K562 (cell line): Measurements from ENCODE around the gene LMBR1L. TPM values are rescaled to one million over a fixed set of nuclear protein-coding genes. Genes with fewer than 3 reads are reported as not detected.

Experiments used
- FOXP1 ChIP-seq: sonication (generic); formaldehyde crosslinking; IDR thresholded peaks from 2 replicates; pipeline ENCODE4 v1.8.0; 2022; ENCODE audit warnings: mild to moderate bottlenecking, missing genetic modification reagents
- HDAC2 ChIP-seq: fragments of 450-650 bp; IDR thresholded peaks from 2 replicates; pipeline ENCODE4 v1.6.1; 2016; ENCODE audit warnings: mild to moderate bottlenecking
- KLF10 ChIP-seq: fragments of 250-450 bp; sonication (Bioruptor Pico); IDR thresholded peaks from 2 replicates; pipeline ENCODE4 v1.6.1; 2021; ENCODE audit warnings: matching md5 sums
- KLF6 ChIP-seq: fragments of 250-450 bp; sonication (Bioruptor Pico); IDR thresholded peaks from 2 replicates; pipeline ENCODE4 v1.4.0; 2020; ENCODE audit warnings: mild to moderate bottlenecking, moderate library complexity, borderline replicate concordance
- NCOA4 ChIP-seq: fragments of 450-650 bp; IDR thresholded peaks from 2 replicates; pipeline ENCODE4 v1.6.1; 2018; ENCODE audit warnings: mild to moderate bottlenecking; ENCODE audit not compliant: partially characterized antibody
- SETDB1 ChIP-seq: IDR thresholded peaks from one replicate; pipeline ENCODE4 v1.6.1; 2012; ENCODE audit warnings: low read length, control low read depth, inconsistent platforms
- SMARCB1 ChIP-seq: IDR thresholded peaks from 2 replicates; pipeline ENCODE4 v1.6.1; 2011; ENCODE audit warnings: improper control_type of control experiment, low read depth; ENCODE audit not compliant: insufficient read length
- TAF7 ChIP-seq: fragments of 450-650 bp; IDR thresholded peaks from 2 replicates; pipeline ENCODE4 v1.6.1; 2016; ENCODE audit warnings: missing genetic modification characterization, missing compliant biosample characterization
- ZNF146 ChIP-seq: IDR thresholded peaks from one replicate; pipeline ENCODE4 v1.6.1; 2018; ENCODE audit warnings: missing compliant biosample characterization; ENCODE audit not compliant: unreplicated experiment
- ZNF217 ChIP-seq: sonication (generic); formaldehyde crosslinking; IDR thresholded peaks from 2 replicates; pipeline ENCODE4 v1.8.0; 2022; ENCODE audit warnings: mild to moderate bottlenecking, missing genetic modification reagents
- ZNF444 ChIP-seq: fragments of 250-450 bp; sonication (Bioruptor Pico); IDR thresholded peaks from 2 replicates; pipeline ENCODE4 v1.4.0; 2020; ENCODE audit warnings: mild to moderate bottlenecking, moderate library complexity
- polyA plus RNA-seq, 8 experiments: library from polyadenylated mRNA; depleted of rRNA in 4 of 8; stranded (reverse) in 5 of 8; unstranded in 3 of 8; fragments of >200 nt; fragmentation: Nextera tagmentation in 2 of 8; fragmentation: Illumina TruSeq in 1 of 8; extraction: Ambion mirVana in 2 of 8; extraction: Trizol in 1 of 8; gene quantifications; 2 replicates each; pipeline versions ENCODE4 v1.2.1 to v1.2.3, GENCODE V29; 2011 to 2014; ENCODE audit warnings: inconsistent platforms in 1 of 8, missing spikeins in 1 of 8
- total RNA-seq, 7 experiments: library from RNA; depleted of rRNA in 6 of 7; stranded (reverse); fragments of >200 nt in 6 of 7; fragmentation: Illumina TruSeq in 2 of 7; extraction: Trizol in 2 of 7; gene quantifications; 2 replicates each; pipeline versions ENCODE4 v1.2.1 to v1.2.3, GENCODE V29; 2011 to 2021; ENCODE audit warnings: low replicate concordance in 1 of 7
- TF ChIP-seq, protein P1 (sequence below): fragments of 450-650 bp; IDR thresholded peaks from 2 replicates; pipeline ENCODE4 v1.7.1; 2018; ENCODE audit warnings: mild to moderate bottlenecking, low read depth; ENCODE audit not compliant: partially characterized antibody
- TF ChIP-seq, protein P2 (sequence below): fragments of 250-450 bp; sonication (Bioruptor Pico); IDR thresholded peaks from 2 replicates; pipeline ENCODE4 v1.5.0; 2020; ENCODE audit warnings: mild to moderate bottlenecking, borderline replicate concordance
- TF ChIP-seq, protein P3 (sequence below): fragments of 450-650 bp; formaldehyde crosslinking; IDR thresholded peaks from 2 replicates; pipeline ENCODE4 v1.4.0; 2020; ENCODE audit warnings: mild to moderate bottlenecking, moderate library complexity
- TF ChIP-seq, protein P4 (sequence below): sonication (generic); formaldehyde crosslinking; IDR thresholded peaks from 2 replicates; pipeline ENCODE4 v1.8.1; 2023; ENCODE audit warnings: mild to moderate bottlenecking, missing genetic modification reagents
- TF ChIP-seq, protein P5 (sequence below): sonication (generic); formaldehyde crosslinking; IDR thresholded peaks from 2 replicates; pipeline ENCODE4 v1.8.1; 2022; ENCODE audit warnings: missing genetic modification reagents

The LMBR1L gene
- total and polyA plus RNA-seq, 9 of the 15 experiments (the other 6 are each of a cell fraction or from before 2014, with no cell fraction given) = 2.5 to 57.0 (median 31.1) TPM

DNA sequence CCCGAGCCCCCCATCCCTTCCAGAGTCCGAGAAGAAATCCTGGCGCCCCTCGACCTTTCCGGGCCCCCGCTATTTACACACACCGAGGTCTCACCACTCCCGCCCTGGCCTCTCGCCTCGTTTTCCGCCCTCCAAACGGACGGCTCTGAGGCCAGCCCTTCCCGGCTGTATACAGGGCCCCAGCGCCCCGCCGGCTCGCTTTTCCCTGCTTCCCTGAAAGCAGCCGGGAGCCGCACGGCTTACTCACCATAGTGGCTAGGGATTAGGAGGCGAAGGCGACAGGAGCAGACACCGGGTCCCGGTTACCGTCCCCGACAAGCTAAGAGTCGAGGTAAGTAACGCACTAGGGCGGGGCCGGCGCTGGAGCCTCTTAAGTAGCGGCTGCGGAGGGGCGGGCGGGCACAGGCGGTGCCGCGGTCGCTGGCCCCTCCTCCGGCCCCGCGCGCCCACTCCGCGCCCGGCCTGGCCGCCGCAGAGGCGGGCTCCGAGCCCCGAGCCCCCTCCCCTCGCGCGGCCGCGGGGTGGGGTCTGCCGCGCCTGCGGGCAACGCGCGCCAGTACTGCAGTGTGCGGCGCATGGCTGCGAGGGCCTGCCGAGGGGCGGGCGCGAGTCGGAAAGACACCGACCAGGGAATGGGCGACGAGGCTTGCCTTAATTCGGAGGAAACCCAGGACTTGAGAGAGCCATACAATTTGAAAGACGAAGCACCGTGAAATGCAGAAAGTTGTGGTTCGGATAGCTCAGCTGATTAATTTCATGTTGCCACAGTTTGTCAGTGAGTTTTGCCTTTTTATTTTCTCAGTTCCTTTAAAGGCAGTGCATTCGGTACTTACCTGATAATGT lies 20.6 kb upstream of the LMBR1L start, which contains the start of gene TUBA1B (continued):
- TF ChIP-seq, protein P1, sequence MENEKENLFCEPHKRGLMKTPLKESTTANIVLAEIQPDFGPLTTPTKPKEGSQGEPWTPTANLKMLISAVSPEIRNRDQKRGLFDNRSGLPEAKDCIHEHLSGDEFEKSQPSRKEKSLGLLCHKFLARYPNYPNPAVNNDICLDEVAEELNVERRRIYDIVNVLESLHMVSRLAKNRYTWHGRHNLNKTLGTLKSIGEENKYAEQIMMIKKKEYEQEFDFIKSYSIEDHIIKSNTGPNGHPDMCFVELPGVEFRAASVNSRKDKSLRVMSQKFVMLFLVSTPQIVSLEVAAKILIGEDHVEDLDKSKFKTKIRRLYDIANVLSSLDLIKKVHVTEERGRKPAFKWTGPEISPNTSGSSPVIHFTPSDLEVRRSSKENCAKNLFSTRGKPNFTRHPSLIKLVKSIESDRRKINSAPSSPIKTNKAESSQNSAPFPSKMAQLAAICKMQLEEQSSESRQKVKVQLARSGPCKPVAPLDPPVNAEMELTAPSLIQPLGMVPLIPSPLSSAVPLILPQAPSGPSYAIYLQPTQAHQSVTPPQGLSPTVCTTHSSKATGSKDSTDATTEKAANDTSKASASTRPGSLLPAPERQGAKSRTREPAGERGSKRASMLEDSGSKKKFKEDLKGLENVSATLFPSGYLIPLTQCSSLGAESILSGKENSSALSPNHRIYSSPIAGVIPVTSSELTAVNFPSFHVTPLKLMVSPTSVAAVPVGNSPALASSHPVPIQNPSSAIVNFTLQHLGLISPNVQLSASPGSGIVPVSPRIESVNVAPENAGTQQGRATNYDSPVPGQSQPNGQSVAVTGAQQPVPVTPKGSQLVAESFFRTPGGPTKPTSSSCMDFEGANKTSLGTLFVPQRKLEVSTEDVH = peak; percentile 26
- TF ChIP-seq, protein P2, sequence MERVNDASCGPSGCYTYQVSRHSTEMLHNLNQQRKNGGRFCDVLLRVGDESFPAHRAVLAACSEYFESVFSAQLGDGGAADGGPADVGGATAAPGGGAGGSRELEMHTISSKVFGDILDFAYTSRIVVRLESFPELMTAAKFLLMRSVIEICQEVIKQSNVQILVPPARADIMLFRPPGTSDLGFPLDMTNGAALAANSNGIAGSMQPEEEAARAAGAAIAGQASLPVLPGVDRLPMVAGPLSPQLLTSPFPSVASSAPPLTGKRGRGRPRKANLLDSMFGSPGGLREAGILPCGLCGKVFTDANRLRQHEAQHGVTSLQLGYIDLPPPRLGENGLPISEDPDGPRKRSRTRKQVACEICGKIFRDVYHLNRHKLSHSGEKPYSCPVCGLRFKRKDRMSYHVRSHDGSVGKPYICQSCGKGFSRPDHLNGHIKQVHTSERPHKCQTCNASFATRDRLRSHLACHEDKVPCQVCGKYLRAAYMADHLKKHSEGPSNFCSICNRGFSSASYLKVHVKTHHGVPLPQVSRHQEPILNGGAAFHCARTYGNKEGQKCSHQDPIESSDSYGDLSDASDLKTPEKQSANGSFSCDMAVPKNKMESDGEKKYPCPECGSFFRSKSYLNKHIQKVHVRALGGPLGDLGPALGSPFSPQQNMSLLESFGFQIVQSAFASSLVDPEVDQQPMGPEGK = no peak
- TF ChIP-seq FOXP1 (no peak; the same call in 1 of the 2 replicates), ZNF444 (no peak), NCOA4 (no peak), KLF6 (CRISPR knock-in tag) (peak; percentile 49; the same call in 1 of the 2 replicates), ZNF146 (CRISPR knock-in tag) (no peak), SETDB1 (no peak), TAF7 (peak; percentile 91), ZNF217 (CRISPR knock-in tag) (no peak), KLF10 (CRISPR knock-in tag) (no peak), SMARCB1 (no peak), HDAC2 (no peak; the same call in 1 of the 2 replicates)
- TF ChIP-seq, protein P3, sequence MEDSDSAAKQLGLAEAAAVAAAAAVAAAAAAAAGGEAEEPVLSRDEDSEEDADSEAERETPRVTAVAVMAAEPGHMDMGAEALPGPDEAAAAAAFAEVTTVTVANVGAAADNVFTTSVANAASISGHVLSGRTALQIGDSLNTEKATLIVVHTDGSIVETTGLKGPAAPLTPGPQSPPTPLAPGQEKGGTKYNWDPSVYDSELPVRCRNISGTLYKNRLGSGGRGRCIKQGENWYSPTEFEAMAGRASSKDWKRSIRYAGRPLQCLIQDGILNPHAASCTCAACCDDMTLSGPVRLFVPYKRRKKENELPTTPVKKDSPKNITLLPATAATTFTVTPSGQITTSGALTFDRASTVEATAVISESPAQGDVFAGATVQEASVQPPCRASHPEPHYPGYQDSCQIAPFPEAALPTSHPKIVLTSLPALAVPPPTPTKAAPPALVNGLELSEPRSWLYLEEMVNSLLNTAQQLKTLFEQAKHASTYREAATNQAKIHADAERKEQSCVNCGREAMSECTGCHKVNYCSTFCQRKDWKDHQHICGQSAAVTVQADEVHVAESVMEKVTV (CRISPR knock-in tag) = no peak
- TF ChIP-seq, protein P4, sequence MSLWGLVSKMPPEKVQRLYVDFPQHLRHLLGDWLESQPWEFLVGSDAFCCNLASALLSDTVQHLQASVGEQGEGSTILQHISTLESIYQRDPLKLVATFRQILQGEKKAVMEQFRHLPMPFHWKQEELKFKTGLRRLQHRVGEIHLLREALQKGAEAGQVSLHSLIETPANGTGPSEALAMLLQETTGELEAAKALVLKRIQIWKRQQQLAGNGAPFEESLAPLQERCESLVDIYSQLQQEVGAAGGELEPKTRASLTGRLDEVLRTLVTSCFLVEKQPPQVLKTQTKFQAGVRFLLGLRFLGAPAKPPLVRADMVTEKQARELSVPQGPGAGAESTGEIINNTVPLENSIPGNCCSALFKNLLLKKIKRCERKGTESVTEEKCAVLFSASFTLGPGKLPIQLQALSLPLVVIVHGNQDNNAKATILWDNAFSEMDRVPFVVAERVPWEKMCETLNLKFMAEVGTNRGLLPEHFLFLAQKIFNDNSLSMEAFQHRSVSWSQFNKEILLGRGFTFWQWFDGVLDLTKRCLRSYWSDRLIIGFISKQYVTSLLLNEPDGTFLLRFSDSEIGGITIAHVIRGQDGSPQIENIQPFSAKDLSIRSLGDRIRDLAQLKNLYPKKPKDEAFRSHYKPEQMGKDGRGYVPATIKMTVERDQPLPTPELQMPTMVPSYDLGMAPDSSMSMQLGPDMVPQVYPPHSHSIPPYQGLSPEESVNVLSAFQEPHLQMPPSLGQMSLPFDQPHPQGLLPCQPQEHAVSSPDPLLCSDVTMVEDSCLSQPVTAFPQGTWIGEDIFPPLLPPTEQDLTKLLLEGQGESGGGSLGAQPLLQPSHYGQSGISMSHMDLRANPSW (CRISPR knock-in tag) = no peak
- TF ChIP-seq, protein P5, sequence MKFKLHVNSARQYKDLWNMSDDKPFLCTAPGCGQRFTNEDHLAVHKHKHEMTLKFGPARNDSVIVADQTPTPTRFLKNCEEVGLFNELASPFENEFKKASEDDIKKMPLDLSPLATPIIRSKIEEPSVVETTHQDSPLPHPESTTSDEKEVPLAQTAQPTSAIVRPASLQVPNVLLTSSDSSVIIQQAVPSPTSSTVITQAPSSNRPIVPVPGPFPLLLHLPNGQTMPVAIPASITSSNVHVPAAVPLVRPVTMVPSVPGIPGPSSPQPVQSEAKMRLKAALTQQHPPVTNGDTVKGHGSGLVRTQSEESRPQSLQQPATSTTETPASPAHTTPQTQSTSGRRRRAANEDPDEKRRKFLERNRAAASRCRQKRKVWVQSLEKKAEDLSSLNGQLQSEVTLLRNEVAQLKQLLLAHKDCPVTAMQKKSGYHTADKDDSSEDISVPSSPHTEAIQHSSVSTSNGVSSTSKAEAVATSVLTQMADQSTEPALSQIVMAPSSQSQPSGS (CRISPR knock-in tag) = no peak
